K562 (cell line): ENCODE results near the gene CD69. TPM values are rescaled to one million over a fixed set of nuclear protein-coding genes. Genes with fewer than 3 reads are reported as not detected.
A peak's percentile ranks its signal among the peaks of the same experiment; 100 is the strongest.

Experiments used
- ATAC-seq: fragments of 200-7000 bp; cut with Tn5 transposase; 3 replicates; pipeline ENCODE4 v1.9.1; 2020; ENCODE audit warnings: moderate library complexity
- BruUV-seq: library from RNA; stranded (reverse); fragments of 400-500 nt; replicated peaks from 2 replicates; lab custom pipeline; 2021; lab: Mats Ljungman, UMichigan
- CTCF ChIA-PET: fragments of 300-600 bp; formaldehyde crosslinking; extraction: SDS; loops from one replicate; lab custom pipeline; 2021; ENCODE audit warnings: low intra/inter-chr PET ratio; lab: Yijun Ruan, JAX
- POLR2A ChIA-PET: fragments of 300-600, 350-650 bp; sonication (Branson Sonifier 250); formaldehyde crosslinking; extraction: SDS; loops from one replicate; lab custom pipeline; 2021; ENCODE audit warnings: antibody characterized with exemption, inconsistent platforms; lab: Yijun Ruan, JAX
- DNase-seq, 4 experiments: peaks; one replicate each; pipeline versions ENCODE4 v3.0.0 to v3.0.0-alpha.2; 2011 to 2018; ENCODE audit warnings: low spot score in 3 of 4, mixed read lengths in 3 of 4; ENCODE audit errors: extremely low read depth in 1 of 4
- FAIRE-seq: peaks from 2 replicates; lab custom pipeline; 2011; peaks lifted over from hg19 to GRCh38; lab: Jason Lieb, UNC
- H2AFZ ChIP-seq: 2 replicates; pipeline ENCODE4 v1.6.0; 2011; ENCODE audit warnings: low read depth, low read length, control low read depth, inconsistent platforms
- H3K27ac ChIP-seq: fragments of 200-600 bp; 3 replicates; pipeline ENCODE4 v1.8.0; 2011; ENCODE audit warnings: low read depth, mild to moderate bottlenecking, control low read depth, inconsistent platforms, low read length, moderate library complexity, mixed read lengths; ENCODE audit errors: extremely low read depth
- H3K27me3 ChIP-seq, 2 experiments: fragments of 300-600 bp in 1 of 2; 2 replicates in 1 of 2; 3 replicates in 1 of 2; pipeline versions ENCODE4 v1.6.0 to v1.8.0; 2011; ENCODE audit warnings: inconsistent platforms in 2 of 2, low read length in 2 of 2, mild to moderate bottlenecking in 1 of 2, mixed read lengths in 1 of 2, moderate library complexity in 1 of 2; ENCODE audit not compliant: control insufficient read depth in 2 of 2, insufficient read depth in 2 of 2
- H3K36me3 ChIP-seq: fragments of 300-600 bp; 3 replicates; pipeline ENCODE4 v1.8.0; 2011; ENCODE audit warnings: mild to moderate bottlenecking, low read length, inconsistent platforms; ENCODE audit not compliant: control insufficient read depth, insufficient read depth
- H3K4me1 ChIP-seq, 2 experiments: fragments of 200-600 bp in 1 of 2; replicated peaks in 1 of 2; 2 replicates in 1 of 2; 3 replicates in 1 of 2; pipeline versions ENCODE4 v1.5.1 to v1.8.0; 2011; ENCODE audit warnings: inconsistent platforms in 2 of 2, low read length in 2 of 2, mild to moderate bottlenecking in 1 of 2, mixed read lengths in 1 of 2, moderate library complexity in 1 of 2; ENCODE audit not compliant: control insufficient read depth in 2 of 2, insufficient read depth in 2 of 2
- H3K4me2 ChIP-seq: 2 replicates; pipeline ENCODE4 v1.6.1; 2011; ENCODE audit warnings: low read length, control low read depth, inconsistent platforms, mixed read lengths; ENCODE audit not compliant: insufficient read depth
- H3K4me3 ChIP-seq: fragments of 200-600 bp; sonication (generic), shearing (Covaris generic); 2 replicates; pipeline ENCODE4 v1.5.1; 2016; ENCODE audit warnings: control low read depth, inconsistent platforms
- H3K79me2 ChIP-seq: fragments of 200-600 bp; 3 replicates; pipeline ENCODE4 v1.8.0; 2011; ENCODE audit warnings: low read length, inconsistent platforms; ENCODE audit not compliant: control insufficient read depth, insufficient read depth
- H3K9ac ChIP-seq, 2 experiments: 2 replicates each; pipeline versions ENCODE4 v1.6.0 to v1.6.1; 2011; ENCODE audit warnings: low read depth in 2 of 2, low read length in 2 of 2, control low read depth in 1 of 2, inconsistent platforms in 1 of 2, mild to moderate bottlenecking in 1 of 2, mixed read lengths in 1 of 2; ENCODE audit not compliant: insufficient read depth in 1 of 2
- H3K9me1 ChIP-seq: one replicate; pipeline ENCODE4 v1.6.0; 2011; ENCODE audit warnings: inconsistent platforms, mild to moderate bottlenecking, low read length, moderate library complexity; ENCODE audit not compliant: control insufficient read depth, insufficient read depth
- H3K9me3 ChIP-seq: replicated peaks from 2 replicates; pipeline ENCODE4 v1.5.1; 2011; ENCODE audit warnings: low read depth, low read length, inconsistent platforms; ENCODE audit not compliant: control insufficient read depth, insufficient read depth
- H4K20me1 ChIP-seq: replicated peaks from 2 replicates; pipeline ENCODE4 v1.6.1; 2011; ENCODE audit warnings: low read length, inconsistent platforms, mixed read lengths; ENCODE audit not compliant: control insufficient read depth, insufficient read depth
- AFF4 ChIP-seq: sonication (generic); formaldehyde crosslinking; IDR thresholded peaks from 2 replicates; pipeline ENCODE4 v1.8.0; 2023; ENCODE audit warnings: mild to moderate bottlenecking, missing genetic modification reagents
- ARID4B ChIP-seq: sonication (generic); formaldehyde crosslinking; IDR thresholded peaks from 2 replicates; pipeline ENCODE4 v1.8.0; 2022; ENCODE audit warnings: mild to moderate bottlenecking, missing genetic modification reagents
- MLLT1 ChIP-seq, 2 experiments: fragments of 450-650 bp; IDR thresholded peaks; 2 replicates each; pipeline ENCODE4 v1.6.1; 2016
- POLR2B ChIP-seq: fragments of 450-650 bp; IDR thresholded peaks from 2 replicates; pipeline ENCODE4 v1.6.1; 2018; ENCODE audit warnings: low read depth; ENCODE audit not compliant: partially characterized antibody
- RBM39 ChIP-seq: fragments of 200-400 bp; formaldehyde crosslinking; optimal IDR thresholded peaks from 2 replicates; pipeline ENCODE3; 2018; ENCODE audit warnings: low read depth, low read length
- WGBS: fragments of 100-300 bp; shearing (Covaris generic); methylation state at CpG from one replicate; pipeline ENCODE4 v1.1.6; 2016; ENCODE audit warnings: low coverage, mixed read lengths; ENCODE audit not compliant: insufficient coverage; ENCODE audit errors: missing lambda C conversion rate; 5-methylcytosine and 5-hydroxymethylcytosine counted together
- in situ Hi-C: fragments of 300-500 bp; cut with MboI; formaldehyde crosslinking; loops from 4 replicates; pipeline ENCODE4 v1.15.0; 2018; ENCODE audit warnings: inconsistent platforms, mixed read lengths
- intact Hi-C: fragments of 100-400 bp; cut with micrococcal nuclease; formaldehyde crosslinking; loops from 2 replicates; pipeline ENCODE4 v1.14.2; 2022
- polyA plus RNA-seq, 8 experiments: library from polyadenylated mRNA; depleted of rRNA in 4 of 8; stranded (reverse) in 5 of 8; unstranded in 3 of 8; fragments of >200 nt; fragmentation: Nextera tagmentation in 2 of 8; fragmentation: Illumina TruSeq in 1 of 8; extraction: Ambion mirVana in 2 of 8; extraction: Trizol in 1 of 8; gene quantifications; 2 replicates each; pipeline versions ENCODE4 v1.2.1 to v1.2.3, GENCODE V29; 2011 to 2014; ENCODE audit warnings: inconsistent platforms in 1 of 8, missing spikeins in 1 of 8
- total RNA-seq, 7 experiments: library from RNA; depleted of rRNA in 6 of 7; stranded (reverse); fragments of >200 nt in 6 of 7; fragmentation: Illumina TruSeq in 2 of 7; extraction: Trizol in 2 of 7; gene quantifications; 2 replicates each; pipeline versions ENCODE4 v1.2.1 to v1.2.3, GENCODE V29; 2011 to 2021; ENCODE audit warnings: low replicate concordance in 1 of 7
- TF ChIP-seq, protein P1 (sequence below), 2 experiments: fragments of 450-650 bp; IDR thresholded peaks; 2 replicates each; pipeline ENCODE4 v1.6.1; 2018; ENCODE audit warnings: mild to moderate bottlenecking in 2 of 2, low read depth in 1 of 2; ENCODE audit not compliant: partially characterized antibody in 2 of 2

CD69 gene
- total and polyA plus RNA-seq, 9 of the 15 experiments (the other 6 are each of a cell fraction or from before 2014, with no cell fraction given) = 11.7 to 243 (median 54.4) TPM

GRCh38 chr12:9759694-9760093 lies 1.0 kb downstream of the CD69 start:
- H3K9me3 ChIP-seq = peaks cover 6% of the 10 kb centered on the region
- H3K4me2 ChIP-seq = peak overlapping the region; percentile 90; the same call in 1 of the 2 replicates
- H3K79me2 ChIP-seq = peaks cover 59% of the 10 kb centered on the region
- H3K9ac ChIP-seq = peak overlapping the region in 1 of 2 experiments; percentile 77; a peak in 2 of 4 replicates
- peaks cover 3 to 10% of the 10 kb centered on the region in 2 experiments; a peak in 3 of 5 replicates for H3K4me1 ChIP-seq
- DNase-seq = no peak
- ChIA-PET CTCF (no interaction called here), POLR2A (interaction anchor here (1.2 to 1.3 kb wide), 2 partner anchors 10 to 21 kb away, joined by 4 to 9 read pairs; no protein-coding TSS in a partner anchor)
- intact Hi-C loops = no loop called here
- no peaks in the 10 kb centered on the region for H3K27me3 ChIP-seq
- 8% methylated on average over 1 of the region's 1 CpG for WGBS
- no peak for FAIRE-seq
- no peak for ATAC-seq
- no peak overlapping the region for H2AFZ ChIP-seq
- H3K4me3 ChIP-seq = peak overlapping the region; percentile 52
- H3K36me3 ChIP-seq = peaks cover 21% of the 10 kb centered on the region
- H3K9me1 ChIP-seq = no peaks in the 10 kb centered on the region
- H3K27ac ChIP-seq = peak overlapping the region; percentile 75
- no TSS peak for BruUV-seq
- in situ Hi-C loops = no loop called here
- H4K20me1 ChIP-seq = no peaks in the 10 kb centered on the region; the same call in 1 of the 2 replicates
- peak; percentile 43; the same call in 1 of the 2 replicates for TF ChIP-seq AFF4
- peak; percentile 33 for TF ChIP-seq POLR2B
- TF ChIP-seq, protein P1, sequence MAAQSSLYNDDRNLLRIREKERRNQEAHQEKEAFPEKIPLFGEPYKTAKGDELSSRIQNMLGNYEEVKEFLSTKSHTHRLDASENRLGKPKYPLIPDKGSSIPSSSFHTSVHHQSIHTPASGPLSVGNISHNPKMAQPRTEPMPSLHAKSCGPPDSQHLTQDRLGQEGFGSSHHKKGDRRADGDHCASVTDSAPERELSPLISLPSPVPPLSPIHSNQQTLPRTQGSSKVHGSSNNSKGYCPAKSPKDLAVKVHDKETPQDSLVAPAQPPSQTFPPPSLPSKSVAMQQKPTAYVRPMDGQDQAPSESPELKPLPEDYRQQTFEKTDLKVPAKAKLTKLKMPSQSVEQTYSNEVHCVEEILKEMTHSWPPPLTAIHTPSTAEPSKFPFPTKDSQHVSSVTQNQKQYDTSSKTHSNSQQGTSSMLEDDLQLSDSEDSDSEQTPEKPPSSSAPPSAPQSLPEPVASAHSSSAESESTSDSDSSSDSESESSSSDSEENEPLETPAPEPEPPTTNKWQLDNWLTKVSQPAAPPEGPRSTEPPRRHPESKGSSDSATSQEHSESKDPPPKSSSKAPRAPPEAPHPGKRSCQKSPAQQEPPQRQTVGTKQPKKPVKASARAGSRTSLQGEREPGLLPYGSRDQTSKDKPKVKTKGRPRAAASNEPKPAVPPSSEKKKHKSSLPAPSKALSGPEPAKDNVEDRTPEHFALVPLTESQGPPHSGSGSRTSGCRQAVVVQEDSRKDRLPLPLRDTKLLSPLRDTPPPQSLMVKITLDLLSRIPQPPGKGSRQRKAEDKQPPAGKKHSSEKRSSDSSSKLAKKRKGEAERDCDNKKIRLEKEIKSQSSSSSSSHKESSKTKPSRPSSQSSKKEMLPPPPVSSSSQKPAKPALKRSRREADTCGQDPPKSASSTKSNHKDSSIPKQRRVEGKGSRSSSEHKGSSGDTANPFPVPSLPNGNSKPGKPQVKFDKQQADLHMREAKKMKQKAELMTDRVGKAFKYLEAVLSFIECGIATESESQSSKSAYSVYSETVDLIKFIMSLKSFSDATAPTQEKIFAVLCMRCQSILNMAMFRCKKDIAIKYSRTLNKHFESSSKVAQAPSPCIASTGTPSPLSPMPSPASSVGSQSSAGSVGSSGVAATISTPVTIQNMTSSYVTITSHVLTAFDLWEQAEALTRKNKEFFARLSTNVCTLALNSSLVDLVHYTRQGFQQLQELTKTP (IDR thresholded peaks at IDR 0.05; ENCODE audit: low read depth in 1 of 2, partially characterized antibody in 2 of 2) = peak in 1 of 2 experiments; percentile 27
- TF ChIP-seq ARID4B (CRISPR knock-in tag) = no peak
- peak; percentile 74 to 82; a peak in 2 of 4 replicates for TF ChIP-seq MLLT1 (IDR thresholded peaks at IDR 0.05)
- TF ChIP-seq RBM39 = no peak
